ENCODE results near the gene PCBD1. TPM values are rescaled to one million over a fixed set of nuclear protein-coding genes. Genes with fewer than 3 reads are reported as not detected.

Gene PCBD1
- polyA plus RNA-seq, 2 of the 4 experiments (the other 2 are of a cell fraction), result 169 to 211 TPM

- peaks cover 4% of the 10 kb centered on the region; the same call in 1 of the 3 replicates for H3K4me1 ChIP-seq
- no peak for FAIRE-seq
- POLR2A ChIA-PET, result no interaction called here
- 90% methylated on average over 2 of the region's 2 CpGs for WGBS (ENCODE audit: missing lambda C conversion rate)
- H3K4me3 ChIP-seq, result no peak overlapping the region
- CTCF ChIA-PET, result interaction anchor here (0.9 to 3.5 kb wide), 5 partner anchors 9 to 148 kb away, joined by 3 to 24 read pairs (median 5); no protein-coding TSS in a partner anchor
- DNase-seq (ENCODE audit: low read depth in 1 of 2, low spot score in 1 of 2), result no peak
- no peak for ATAC-seq
- TF ChIP-seq KDM1A (IDR thresholded peaks at IDR 0.05; ENCODE audit: low read depth), result no peak
- no peak for TF ChIP-seq POLR2A (IDR thresholded peaks at IDR 0.05; ENCODE audit: low read length)
- TF ChIP-seq PHF8 (IDR thresholded peaks at IDR 0.05; ENCODE audit: borderline replicate concordance, low read depth), result no peak
- no peak for TF ChIP-seq MAZ (IDR thresholded peaks at IDR 0.05; ENCODE audit: borderline replicate concordance, low read depth, low read length)
- no peak for TF ChIP-seq SREBF2 (IDR thresholded peaks at IDR 0.05)
- no peak overlapping the region for H3K27ac ChIP-seq
- H3K9me3 ChIP-seq, result no peaks in the 10 kb centered on the region
- H3K4me2 ChIP-seq, result no peak overlapping the region
These were observed 6.1 kb upstream of the PCBD1 start for GRCh38 chr10:70894416-70894815.

- DNase-seq (ENCODE audit: low read depth in 1 of 2, low spot score in 1 of 2) (no peak), FAIRE-seq (no peak), ATAC-seq (no peak)
- Histone ChIP-seq H3K4me2 (no peak overlapping the region), H3K9me3 (no peaks in the 10 kb centered on the region), H3K4me3 (no peak overlapping the region), H3K4me1 (peaks cover 12% of the 10 kb centered on the region), H3K27ac (no peak overlapping the region)
- TF ChIP-seq MAFK (IDR thresholded peaks at IDR 0.05; ENCODE audit: partially characterized antibody), result no peak
- no peak for TF ChIP-seq CBX2 (IDR thresholded peaks at IDR 0.05; ENCODE audit: borderline replicate concordance, low read depth)
- TF ChIP-seq KDM1A (IDR thresholded peaks at IDR 0.05; ENCODE audit: low read depth), result no peak
- TF ChIP-seq FOXS1 (CRISPR knock-in tag; IDR thresholded peaks at IDR 0.05), result no peak
- TF ChIP-seq NPAS2 (CRISPR knock-in tag; IDR thresholded peaks at IDR 0.05; ENCODE audit: borderline replicate concordance), result no peak
- TF ChIP-seq HMGXB4 (CRISPR knock-in tag; IDR thresholded peaks at IDR 0.05; ENCODE audit: borderline replicate concordance), result no peak
- TF ChIP-seq ATOH8 (CRISPR knock-in tag; IDR thresholded peaks at IDR 0.05; ENCODE audit: low read depth), result no peak
- no peak for TF ChIP-seq ESRRA (IDR thresholded peaks at IDR 0.05; ENCODE audit: borderline replicate concordance, low read length)
- TF ChIP-seq CHD2 (IDR thresholded peaks at IDR 0.05; ENCODE audit: low read length, partially characterized antibody), result no peak
- no peak for TF ChIP-seq TP53 (CRISPR knock-in tag; IDR thresholded peaks at IDR 0.05)
- no peak for TF ChIP-seq MAZ (IDR thresholded peaks at IDR 0.05; ENCODE audit: borderline replicate concordance, low read depth, low read length)
- no peak for TF ChIP-seq SREBF2 (IDR thresholded peaks at IDR 0.05)
- TF ChIP-seq POLR2A (IDR thresholded peaks at IDR 0.05; ENCODE audit: low read length), result no peak
- TF ChIP-seq JUNB (IDR thresholded peaks at IDR 0.05), result no peak
- TF ChIP-seq HOXB13 (CRISPR knock-in tag; IDR thresholded peaks at IDR 0.05; ENCODE audit: low read depth), result no peak
- TF ChIP-seq FOSL2 (IDR thresholded peaks at IDR 0.05), result no peak
- TF ChIP-seq FOSL2 (CRISPR knock-in tag; IDR thresholded peaks at IDR 0.05), result no peak
- TF ChIP-seq GATA3 (IDR thresholded peaks at IDR 0.05; ENCODE audit: borderline replicate concordance), result no peak
- no peak for TF ChIP-seq JUN (IDR thresholded peaks at IDR 0.05)
- no peak for TF ChIP-seq REST (IDR thresholded peaks at IDR 0.05)
- TF ChIP-seq E2F6 (IDR thresholded peaks at IDR 0.05; ENCODE audit: borderline replicate concordance, low read depth), result no peak
- 52% methylated on average over 10 of the region's 10 CpGs for whole genome bisulfite sequencing (ENCODE audit: missing lambda C conversion rate)
- POLR2A ChIA-PET, result no interaction called here
- CTCF ChIA-PET, result interaction anchor here (1.4 to 3.5 kb wide), 3 partner anchors 10 to 32 kb away, joined by 5 to 24 read pairs (median 5); no protein-coding TSS in a partner anchor
These were observed 5.1 kb upstream of the PCBD1 start for GRCh38 chr10:70893227-70894006.
